ENCODE results near the gene PIGR.

Gene PIGR

DNA sequence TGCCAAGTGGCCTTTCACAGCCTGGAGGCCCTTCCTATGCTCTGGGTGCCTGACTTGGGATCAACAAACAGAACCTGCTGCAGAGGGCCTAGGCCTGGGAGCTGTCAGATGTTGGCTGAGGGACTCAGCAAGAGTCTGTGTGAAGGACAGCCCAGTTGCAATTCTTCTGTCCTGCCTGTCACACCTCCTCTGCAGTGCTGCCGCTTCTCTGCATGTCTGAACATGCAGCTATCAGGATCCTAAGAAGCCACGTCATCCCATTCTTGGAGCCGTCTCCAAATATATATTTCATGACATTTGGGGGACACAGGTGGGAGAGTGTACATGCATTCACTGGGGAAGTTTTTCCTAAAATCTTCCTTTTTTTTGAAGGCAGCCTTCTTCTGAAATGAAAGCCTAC lies 15.4 kb upstream of the PIGR start:
- no peak overlapping the region for H3K4me3 ChIP-seq (ENCODE audit: low read length)
- DNase-seq (ENCODE audit: low read depth): no peak
- TF ChIP-seq, protein P1, sequence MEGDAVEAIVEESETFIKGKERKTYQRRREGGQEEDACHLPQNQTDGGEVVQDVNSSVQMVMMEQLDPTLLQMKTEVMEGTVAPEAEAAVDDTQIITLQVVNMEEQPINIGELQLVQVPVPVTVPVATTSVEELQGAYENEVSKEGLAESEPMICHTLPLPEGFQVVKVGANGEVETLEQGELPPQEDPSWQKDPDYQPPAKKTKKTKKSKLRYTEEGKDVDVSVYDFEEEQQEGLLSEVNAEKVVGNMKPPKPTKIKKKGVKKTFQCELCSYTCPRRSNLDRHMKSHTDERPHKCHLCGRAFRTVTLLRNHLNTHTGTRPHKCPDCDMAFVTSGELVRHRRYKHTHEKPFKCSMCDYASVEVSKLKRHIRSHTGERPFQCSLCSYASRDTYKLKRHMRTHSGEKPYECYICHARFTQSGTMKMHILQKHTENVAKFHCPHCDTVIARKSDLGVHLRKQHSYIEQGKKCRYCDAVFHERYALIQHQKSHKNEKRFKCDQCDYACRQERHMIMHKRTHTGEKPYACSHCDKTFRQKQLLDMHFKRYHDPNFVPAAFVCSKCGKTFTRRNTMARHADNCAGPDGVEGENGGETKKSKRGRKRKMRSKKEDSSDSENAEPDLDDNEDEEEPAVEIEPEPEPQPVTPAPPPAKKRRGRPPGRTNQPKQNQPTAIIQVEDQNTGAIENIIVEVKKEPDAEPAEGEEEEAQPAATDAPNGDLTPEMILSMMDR (conservative IDR thresholded peaks at IDR 0.05; ENCODE audit: low read depth, low read length): no peak

DNA sequence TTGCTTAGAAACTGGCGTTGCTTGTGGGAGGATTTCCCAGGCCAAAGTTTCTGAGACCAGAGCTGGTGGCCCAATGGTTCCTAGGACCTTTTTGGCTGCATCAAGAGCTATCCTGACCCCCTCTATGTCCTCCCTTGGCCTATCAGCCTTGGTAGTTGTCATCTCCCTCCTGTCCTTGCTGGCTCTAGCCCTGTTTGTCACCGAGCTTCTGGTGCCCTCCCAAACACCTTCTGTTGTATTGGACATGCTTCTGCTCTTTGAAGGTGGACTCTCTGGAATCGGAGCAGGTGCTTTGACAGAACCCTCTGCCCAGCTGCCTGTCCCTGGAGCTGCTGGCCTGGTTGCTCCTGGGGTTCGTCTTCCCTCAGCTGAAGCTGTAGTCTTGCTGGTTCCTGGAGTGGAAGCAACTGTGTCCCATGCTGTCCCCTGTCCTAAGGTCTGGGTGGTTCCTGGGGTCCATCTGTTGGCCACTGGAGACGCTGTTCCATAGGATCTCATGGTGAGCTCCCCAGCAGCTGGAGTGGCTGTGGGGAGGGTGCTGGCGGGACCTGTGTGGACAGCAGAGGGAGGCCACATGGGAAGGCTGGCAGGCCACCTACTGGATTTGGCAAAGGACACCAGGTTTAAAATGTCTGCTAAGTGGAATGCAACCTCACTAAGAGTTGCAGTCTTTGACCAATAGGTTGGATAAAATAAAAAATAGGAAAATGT lies 14.6 kb upstream of the PIGR start:
- TF ChIP-seq, protein P1 (conservative IDR thresholded peaks at IDR 0.05; ENCODE audit: low read depth, low read length): no peak
- no peak overlapping the region for H3K4me3 ChIP-seq (ENCODE audit: low read length)
- no peak for DNase-seq (ENCODE audit: low read depth)

DNA sequence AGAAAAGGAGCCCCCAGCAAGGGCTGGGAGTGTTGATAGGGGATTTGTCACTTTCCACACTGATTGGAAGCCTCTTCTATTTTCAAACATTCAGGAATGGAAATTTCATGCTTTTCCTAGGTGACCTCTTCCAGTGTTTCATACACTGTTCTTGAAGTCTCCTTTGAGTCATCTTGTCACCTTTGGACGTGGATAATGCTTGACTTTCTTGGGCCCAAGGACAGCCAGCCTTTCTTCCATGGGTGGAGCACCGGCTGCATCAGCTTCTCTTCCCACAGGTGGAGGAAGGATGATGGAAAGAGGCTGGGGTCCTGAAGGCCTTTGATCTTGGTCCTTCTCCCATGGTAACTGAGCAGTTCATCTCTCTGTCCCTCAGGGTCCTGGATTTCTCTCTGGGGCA lies 11.9 kb upstream of the PIGR start:
- TF ChIP-seq, protein P1 (conservative IDR thresholded peaks at IDR 0.05; ENCODE audit: low read depth, low read length): no peak
- no peak overlapping the region for H3K4me3 ChIP-seq (ENCODE audit: low read length)
- no peak for DNase-seq (ENCODE audit: low read depth)

DNA sequence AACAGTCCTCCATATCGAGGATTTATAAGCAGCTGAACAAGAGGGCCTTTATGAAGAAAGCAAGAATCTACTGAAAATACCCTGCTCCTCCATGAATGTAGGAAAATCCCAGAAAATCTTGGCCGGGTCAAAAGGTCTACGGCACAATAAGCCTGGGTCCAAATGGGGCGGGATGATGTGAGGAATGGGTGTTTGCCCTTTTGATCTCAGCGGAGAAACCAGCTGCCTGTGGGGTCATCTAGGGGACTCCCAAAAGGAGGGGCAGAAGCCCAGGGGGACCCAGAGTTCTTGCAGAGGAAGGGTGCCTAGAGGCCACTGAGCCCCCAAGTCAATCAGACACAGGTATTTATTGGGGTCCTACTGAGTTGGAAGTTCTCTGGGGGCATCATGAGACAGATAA lies 11.4 kb upstream of the PIGR start:
- no peak overlapping the region for H3K4me3 ChIP-seq (ENCODE audit: low read length)
- TF ChIP-seq, protein P1 (conservative IDR thresholded peaks at IDR 0.05; ENCODE audit: low read depth, low read length): no peak
- no peak for DNase-seq (ENCODE audit: low read depth)

DNA sequence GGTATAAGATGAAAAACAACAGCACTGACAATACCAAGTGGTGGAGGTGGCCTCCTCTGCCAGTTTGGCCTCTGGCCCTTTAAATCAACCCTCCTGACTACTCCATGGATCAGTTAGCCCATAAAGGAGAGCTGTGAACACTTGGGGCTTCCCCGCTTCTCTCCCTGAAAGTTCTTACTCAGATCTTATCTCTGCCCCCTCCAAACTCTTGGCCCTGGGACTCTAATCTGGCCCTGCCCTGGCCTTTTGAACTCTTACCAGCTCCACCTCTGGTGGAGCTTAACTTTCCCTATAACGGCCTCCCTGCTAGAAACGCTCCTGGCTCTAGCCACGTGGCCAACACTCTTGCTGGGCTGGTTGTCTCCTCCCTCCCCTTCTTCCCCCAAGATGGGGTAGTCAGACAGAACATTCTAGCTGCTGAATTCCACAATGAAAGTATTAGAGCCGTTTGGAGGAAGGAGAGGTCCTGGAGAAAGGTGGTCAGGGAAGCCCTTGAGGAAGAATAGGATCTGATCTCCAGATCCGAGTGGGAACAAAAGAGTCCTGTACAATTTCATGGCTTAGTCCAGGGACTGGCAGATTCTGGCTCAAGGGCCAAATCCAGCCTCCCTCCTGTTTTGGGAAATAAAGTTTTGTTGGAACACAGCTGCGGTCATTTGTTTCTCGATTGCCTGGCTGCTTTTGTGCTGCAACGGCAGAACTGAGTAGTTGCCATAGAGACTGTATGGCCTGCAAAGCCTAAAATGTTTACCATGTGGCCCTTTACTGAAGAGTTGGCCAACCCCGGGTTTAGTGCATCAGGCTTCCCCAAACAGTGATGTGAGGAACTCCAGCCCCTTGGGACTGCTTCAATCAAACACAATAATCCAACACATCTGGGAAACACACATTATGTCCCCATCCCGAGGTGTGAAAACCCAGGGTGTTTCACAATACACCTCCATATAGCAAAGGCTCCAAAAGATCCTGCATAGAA lies 9.5 kb upstream of the PIGR start:
- TF ChIP-seq, protein P1 (conservative IDR thresholded peaks at IDR 0.05; ENCODE audit: low read depth, low read length): no peak
- no peak overlapping the region for H3K4me3 ChIP-seq (ENCODE audit: low read length)
- no peak for DNase-seq (ENCODE audit: low read depth)

DNA sequence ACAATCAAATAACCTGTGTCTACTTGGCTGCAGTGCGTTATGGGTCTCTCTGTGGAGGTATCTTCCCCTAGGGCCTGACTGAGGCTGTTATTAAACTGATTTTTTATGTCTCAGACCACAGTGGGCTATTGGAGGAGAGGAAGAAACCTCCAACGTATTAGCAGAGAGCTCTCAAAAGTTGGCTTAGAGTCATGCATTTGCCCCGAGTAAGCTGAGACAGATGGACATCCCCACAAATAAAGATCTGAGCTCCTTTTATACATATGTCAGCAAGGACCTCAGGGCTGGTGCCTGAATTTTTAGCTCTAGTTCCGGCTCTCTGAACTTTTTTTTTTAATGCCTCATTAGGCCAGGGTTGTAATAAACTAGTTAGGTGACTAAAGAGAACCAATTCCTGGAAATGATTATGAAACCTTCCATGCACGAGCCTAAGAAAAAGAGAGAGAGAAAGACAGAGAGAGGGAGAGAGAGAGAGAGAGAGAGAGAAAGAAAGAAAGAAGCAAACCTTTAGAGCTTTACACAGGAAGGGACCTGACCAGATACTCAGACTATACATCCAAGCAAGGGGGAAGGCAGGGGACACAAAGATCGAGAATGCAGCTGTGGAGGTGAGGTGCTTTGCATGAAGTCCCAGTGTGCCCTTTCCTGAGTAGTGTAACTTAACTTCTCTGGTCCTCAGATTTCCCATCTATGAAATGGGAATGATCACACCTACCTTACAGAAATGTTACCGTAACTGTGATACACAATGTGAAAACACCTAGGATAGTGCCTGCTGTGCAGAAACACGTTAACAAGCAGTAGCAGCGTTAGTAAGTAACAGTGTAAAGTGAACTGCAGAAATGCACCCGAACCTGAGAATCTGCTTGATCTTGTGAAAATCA lies 8.4 kb upstream of the PIGR start:
- no peak for DNase-seq (ENCODE audit: low read depth)
- no peak overlapping the region for H3K4me3 ChIP-seq (ENCODE audit: low read length)
- TF ChIP-seq, protein P1 (conservative IDR thresholded peaks at IDR 0.05; ENCODE audit: low read depth, low read length): no peak
